MM.1S (cell line): ENCODE measurements around the gene RHOBTB3.

ENCODE experiments used
- CTCF ChIP-seq: fragments of 300-600 bp; sonication (generic); IDR thresholded peaks from 2 replicates; pipeline ENCODE4 v1.5.1; 2016; ENCODE audit warnings: antibody characterized with exemption, low read length, mixed read lengths
- EZH2 ChIP-seq: fragments of 300-600 bp; sonication (generic); optimal IDR thresholded peaks from 2 replicates; pipeline ENCODE3; 2017; ENCODE audit warnings: low read depth, mild to moderate bottlenecking, antibody characterized with exemption, low read length, mixed read lengths
- EZH2phosphoT487 ChIP-seq: fragments of 300-600 bp; sonication (generic); IDR thresholded peaks from 2 replicates; pipeline ENCODE4 v1.6.1; 2018; ENCODE audit warnings: antibody characterized with exemption, low read length

DNA sequence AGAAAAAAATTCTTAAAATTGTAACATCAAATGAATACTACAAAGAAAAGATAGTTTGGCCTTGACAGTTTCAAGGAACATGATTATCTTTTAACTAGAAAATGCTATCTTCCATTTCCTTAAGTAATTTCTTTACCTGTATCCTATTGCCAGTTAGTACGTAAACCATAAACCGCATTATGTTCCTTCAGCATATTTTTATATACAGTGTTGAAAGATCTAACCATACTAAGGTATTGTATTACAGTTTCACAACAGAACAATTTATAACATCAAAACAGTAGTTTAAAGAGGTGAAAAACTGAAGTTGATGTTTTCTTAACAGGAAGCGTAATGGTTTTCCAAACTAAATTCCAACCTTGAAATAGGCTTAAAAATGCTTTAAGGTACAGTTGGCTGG, 46.3 kb downstream of the RHOBTB3 start:
- TF ChIP-seq CTCF (no peak), EZH2 (no peak), EZH2phosphoT487 (no peak)
